Measurements from ENCODE around the gene PADI3. TPM values are rescaled to one million over a fixed set of nuclear protein-coding genes. Genes with fewer than 3 reads are reported as not detected.

PADI3 gene
- total and polyA plus RNA-seq, 9 of the 15 experiments (the other 6 are each of a cell fraction or from before 2014, with no cell fraction given): not detected

DNA sequence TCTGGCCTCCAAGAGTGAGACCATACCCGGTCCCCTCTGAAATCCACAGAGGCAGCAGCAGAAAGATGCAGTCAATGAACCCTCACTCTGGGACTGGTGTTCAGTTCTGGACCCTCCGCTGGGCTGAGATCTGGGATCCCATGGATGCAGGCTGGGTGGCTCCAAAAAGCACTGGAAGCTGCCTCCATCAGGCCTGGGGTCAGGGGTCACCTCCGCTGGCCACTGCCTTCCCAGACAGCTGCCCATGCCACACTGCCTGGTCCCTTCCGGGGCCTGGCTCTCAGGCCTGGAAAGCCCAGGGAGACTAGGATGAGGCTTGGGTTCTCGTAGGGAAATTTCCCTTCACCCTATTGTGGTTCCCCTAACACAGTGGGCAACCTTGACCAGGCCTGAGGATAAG is 37.7 kb downstream of the PADI3 start:
- BruUV-seq (replicated peaks): no TSS peak
- TF ChIP-seq SMAD4 (CRISPR knock-in tag; conservative IDR thresholded peaks at IDR 0.05) (no peak), ZNF561 (CRISPR knock-in tag; conservative IDR thresholded peaks at IDR 0.05) (no peak), CHD1 (IDR thresholded peaks at IDR 0.05; ENCODE audit: low read length) (no peak), ZC3H11A (IDR thresholded peaks at IDR 0.05; ENCODE audit: low read depth, low read length) (no peak), ARID2 (IDR thresholded peaks at IDR 0.05) (no peak), ZNF445 (CRISPR knock-in tag; IDR thresholded peaks at IDR 0.05; ENCODE audit: low read depth) (no peak), CEBPG (CRISPR knock-in tag; IDR thresholded peaks at IDR 0.05) (no peak), CEBPG (tag; conservative IDR thresholded peaks at IDR 0.05 in 1 of 2, IDR thresholded peaks at IDR 0.05 in 1 of 2) (no peak), PHTF2 (CRISPR knock-in tag; IDR thresholded peaks at IDR 0.05) (no peak), ZNF780A (CRISPR knock-in tag; IDR thresholded peaks at IDR 0.05) (no peak), ZNF444 (CRISPR knock-in tag; IDR thresholded peaks at IDR 0.05) (no peak), NR1H2 (CRISPR knock-in tag; IDR thresholded peaks at IDR 0.05) (no peak), SRSF3 (IDR thresholded peaks at IDR 0.05; ENCODE audit: insufficient read depth, low read length) (no peak)
- TF ChIP-seq, protein P1, sequence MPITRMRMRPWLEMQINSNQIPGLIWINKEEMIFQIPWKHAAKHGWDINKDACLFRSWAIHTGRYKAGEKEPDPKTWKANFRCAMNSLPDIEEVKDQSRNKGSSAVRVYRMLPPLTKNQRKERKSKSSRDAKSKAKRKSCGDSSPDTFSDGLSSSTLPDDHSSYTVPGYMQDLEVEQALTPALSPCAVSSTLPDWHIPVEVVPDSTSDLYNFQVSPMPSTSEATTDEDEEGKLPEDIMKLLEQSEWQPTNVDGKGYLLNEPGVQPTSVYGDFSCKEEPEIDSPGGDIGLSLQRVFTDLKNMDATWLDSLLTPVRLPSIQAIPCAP (CRISPR knock-in tag; IDR thresholded peaks at IDR 0.05; ENCODE audit: borderline replicate concordance): no peak
- TF ChIP-seq, protein P2, sequence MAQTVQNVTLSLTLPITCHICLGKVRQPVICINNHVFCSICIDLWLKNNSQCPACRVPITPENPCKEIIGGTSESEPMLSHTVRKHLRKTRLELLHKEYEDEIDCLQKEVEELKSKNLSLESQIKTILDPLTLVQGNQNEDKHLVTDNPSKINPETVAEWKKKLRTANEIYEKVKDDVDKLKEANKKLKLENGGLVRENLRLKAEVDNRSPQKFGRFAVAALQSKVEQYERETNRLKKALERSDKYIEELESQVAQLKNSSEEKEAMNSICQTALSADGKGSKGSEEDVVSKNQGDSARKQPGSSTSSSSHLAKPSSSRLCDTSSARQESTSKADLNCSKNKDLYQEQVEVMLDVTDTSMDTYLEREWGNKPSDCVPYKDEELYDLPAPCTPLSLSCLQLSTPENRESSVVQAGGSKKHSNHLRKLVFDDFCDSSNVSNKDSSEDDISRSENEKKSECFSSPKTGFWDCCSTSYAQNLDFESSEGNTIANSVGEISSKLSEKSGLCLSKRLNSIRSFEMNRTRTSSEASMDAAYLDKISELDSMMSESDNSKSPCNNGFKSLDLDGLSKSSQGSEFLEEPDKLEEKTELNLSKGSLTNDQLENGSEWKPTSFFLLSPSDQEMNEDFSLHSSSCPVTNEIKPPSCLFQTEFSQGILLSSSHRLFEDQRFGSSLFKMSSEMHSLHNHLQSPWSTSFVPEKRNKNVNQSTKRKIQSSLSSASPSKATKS (CRISPR knock-in tag; IDR thresholded peaks at IDR 0.05): no peak
- TF ChIP-seq, protein P3, sequence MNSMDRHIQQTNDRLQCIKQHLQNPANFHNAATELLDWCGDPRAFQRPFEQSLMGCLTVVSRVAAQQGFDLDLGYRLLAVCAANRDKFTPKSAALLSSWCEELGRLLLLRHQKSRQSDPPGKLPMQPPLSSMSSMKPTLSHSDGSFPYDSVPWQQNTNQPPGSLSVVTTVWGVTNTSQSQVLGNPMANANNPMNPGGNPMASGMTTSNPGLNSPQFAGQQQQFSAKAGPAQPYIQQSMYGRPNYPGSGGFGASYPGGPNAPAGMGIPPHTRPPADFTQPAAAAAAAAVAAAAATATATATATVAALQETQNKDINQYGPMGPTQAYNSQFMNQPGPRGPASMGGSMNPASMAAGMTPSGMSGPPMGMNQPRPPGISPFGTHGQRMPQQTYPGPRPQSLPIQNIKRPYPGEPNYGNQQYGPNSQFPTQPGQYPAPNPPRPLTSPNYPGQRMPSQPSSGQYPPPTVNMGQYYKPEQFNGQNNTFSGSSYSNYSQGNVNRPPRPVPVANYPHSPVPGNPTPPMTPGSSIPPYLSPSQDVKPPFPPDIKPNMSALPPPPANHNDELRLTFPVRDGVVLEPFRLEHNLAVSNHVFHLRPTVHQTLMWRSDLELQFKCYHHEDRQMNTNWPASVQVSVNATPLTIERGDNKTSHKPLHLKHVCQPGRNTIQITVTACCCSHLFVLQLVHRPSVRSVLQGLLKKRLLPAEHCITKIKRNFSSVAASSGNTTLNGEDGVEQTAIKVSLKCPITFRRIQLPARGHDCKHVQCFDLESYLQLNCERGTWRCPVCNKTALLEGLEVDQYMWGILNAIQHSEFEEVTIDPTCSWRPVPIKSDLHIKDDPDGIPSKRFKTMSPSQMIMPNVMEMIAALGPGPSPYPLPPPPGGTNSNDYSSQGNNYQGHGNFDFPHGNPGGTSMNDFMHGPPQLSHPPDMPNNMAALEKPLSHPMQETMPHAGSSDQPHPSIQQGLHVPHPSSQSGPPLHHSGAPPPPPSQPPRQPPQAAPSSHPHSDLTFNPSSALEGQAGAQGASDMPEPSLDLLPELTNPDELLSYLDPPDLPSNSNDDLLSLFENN (IDR thresholded peaks at IDR 0.05; ENCODE audit: low read depth in 2 of 2, low read length in 2 of 2): no peak

More for the DNA sequence above, 37.7 kb downstream of the PADI3 start:
- H3K27me3 ChIP-seq (ENCODE audit: control insufficient read depth in 2 of 2, insufficient read depth in 2 of 2, low read length in 2 of 2): peaks cover 34 to 64% of the 10 kb centered on the region in 2 experiments
- H3K9ac ChIP-seq (ENCODE audit: insufficient read depth in 1 of 2, low read depth in 2 of 2, low read length in 2 of 2): no peak overlapping the region
- H4K20me1 ChIP-seq (replicated peaks; ENCODE audit: control insufficient read depth, insufficient read depth, low read length): peaks cover 21% of the 10 kb centered on the region
- DNase-seq (ENCODE audit: extremely low read depth in 1 of 4, low spot score in 3 of 4) (no peak), FAIRE-seq (no peak), ATAC-seq (no peak)
- peaks cover 2 to 3% of the 10 kb centered on the region in 2 experiments; a peak in 3 of 5 replicates for H3K4me1 ChIP-seq (replicated peaks in 1 of 2; ENCODE audit: control insufficient read depth in 2 of 2, insufficient read depth in 2 of 2, low read length in 2 of 2)
- no peak overlapping the region for H3K4me2 ChIP-seq (ENCODE audit: insufficient read depth, low read length)
- no peaks in the 10 kb centered on the region for H3K36me3 ChIP-seq (ENCODE audit: control insufficient read depth, insufficient read depth, low read length)
- H3K9me1 ChIP-seq (ENCODE audit: control insufficient read depth, insufficient read depth, low read length): no peaks in the 10 kb centered on the region
- H3K4me3 ChIP-seq: no peak overlapping the region
- no peak overlapping the region for H3K27ac ChIP-seq (ENCODE audit: extremely low read depth, low read depth, low read length)
- POLR2A ChIA-PET: interaction anchor here (0.7 kb wide), 1 partner anchor 10 kb away, joined by 3 read pairs; no protein-coding TSS in a partner anchor
- WGBS (ENCODE audit: insufficient coverage, low coverage, missing lambda C conversion rate): 6% methylated on average over 5 of the region's 5 CpGs
- in situ Hi-C loops (cut with MboI) (no loop called here), intact Hi-C loops (cut with micrococcal nuclease) (no loop called here)
- H3K79me2 ChIP-seq (ENCODE audit: control insufficient read depth, insufficient read depth, low read length): no peaks in the 10 kb centered on the region
- CTCF ChIA-PET (ENCODE audit: low intra/inter-chr PET ratio): no interaction called here
- H2AFZ ChIP-seq (ENCODE audit: low read depth, low read length): no peak overlapping the region
- no peaks in the 10 kb centered on the region for H3K9me3 ChIP-seq (replicated peaks; ENCODE audit: control insufficient read depth, insufficient read depth, low read depth, low read length)
